A549 (cell line): ENCODE measurements around the gene SIDT2.

Experiments
- POLR2A ChIP-seq: IDR thresholded peaks from 2 replicates; pipeline ENCODE4 v1.6.1; 2012; ENCODE audit warnings: mild to moderate bottlenecking, low read length
- RAD21 ChIP-seq, 2 experiments: fragments of >200 bp in 1 of 2; sonication (Bioruptor Twin) in 1 of 2; formaldehyde crosslinking in 1 of 2; IDR thresholded peaks in 1 of 2; conservative IDR thresholded peaks in 1 of 2; 2 replicates in 1 of 2; 3 replicates in 1 of 2; pipeline ENCODE4 v1.6.1; 2012 to 2018; ENCODE audit warnings: inconsistent platforms in 1 of 2
- USF2 ChIP-seq: fragments of 450-650 bp; IDR thresholded peaks from 2 replicates; pipeline ENCODE4 v1.6.1; 2014; ENCODE audit warnings: antibody characterized with exemption
- TF ChIP-seq, protein P1 (sequence below): fragments of >200 bp; sonication (Bioruptor Twin); formaldehyde crosslinking; IDR thresholded peaks from 3 replicates; pipeline ENCODE4 v1.6.1; 2016
- TF ChIP-seq, protein P2 (sequence below): fragments of 200-600 bp; sonication (generic); IDR thresholded peaks from 2 replicates; pipeline ENCODE4 v1.6.1; 2016; ENCODE audit warnings: antibody characterized with exemption, mild to moderate bottlenecking, moderate library complexity
- TF ChIP-seq, protein P3 (sequence below): fragments of >200 bp; sonication (Bioruptor Twin); formaldehyde crosslinking; IDR thresholded peaks from 3 replicates; pipeline ENCODE4 v1.5.1; 2016

DNA sequence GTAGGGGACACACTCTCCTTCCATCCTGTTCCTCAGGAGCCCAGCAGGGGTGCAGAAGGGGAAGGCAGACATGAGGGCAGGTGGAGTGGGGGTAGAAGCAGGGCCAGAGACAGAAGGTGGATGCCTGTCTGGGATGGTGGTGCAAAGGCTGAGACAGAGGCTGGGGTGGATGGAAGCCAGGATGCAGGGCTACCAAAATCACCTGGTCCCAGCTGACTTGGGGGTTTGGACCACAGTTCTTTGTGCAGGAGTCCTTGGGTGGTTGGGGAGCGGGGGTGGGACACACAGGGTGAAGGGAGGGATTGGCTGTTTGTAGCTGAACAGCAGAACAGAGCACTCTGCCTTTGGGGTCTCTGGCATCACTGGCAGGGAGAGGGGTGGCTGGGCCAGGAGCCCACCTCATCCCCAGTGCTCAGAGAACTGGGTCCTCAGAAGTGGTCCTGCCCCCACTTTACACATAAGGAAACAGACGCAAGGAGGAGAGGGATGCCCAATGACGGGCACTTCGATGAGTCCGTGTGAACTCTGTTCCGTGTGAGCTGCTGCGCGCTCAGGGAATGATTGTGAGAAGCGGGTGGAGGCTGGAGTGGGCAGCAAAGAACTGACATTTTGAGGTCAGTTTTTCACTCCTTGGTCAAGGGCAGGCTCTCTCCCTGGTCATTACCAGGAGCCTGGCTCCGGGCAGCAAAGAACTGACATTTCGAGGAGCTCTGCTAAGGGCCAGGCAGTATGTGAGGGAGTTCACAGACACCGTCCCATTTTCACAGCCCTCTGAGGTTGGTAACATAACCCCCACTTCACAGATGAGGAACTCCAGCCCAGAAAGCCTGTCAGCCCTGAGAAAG, 22.5 kb downstream of the SIDT2 start:
- TF ChIP-seq, protein P1, sequence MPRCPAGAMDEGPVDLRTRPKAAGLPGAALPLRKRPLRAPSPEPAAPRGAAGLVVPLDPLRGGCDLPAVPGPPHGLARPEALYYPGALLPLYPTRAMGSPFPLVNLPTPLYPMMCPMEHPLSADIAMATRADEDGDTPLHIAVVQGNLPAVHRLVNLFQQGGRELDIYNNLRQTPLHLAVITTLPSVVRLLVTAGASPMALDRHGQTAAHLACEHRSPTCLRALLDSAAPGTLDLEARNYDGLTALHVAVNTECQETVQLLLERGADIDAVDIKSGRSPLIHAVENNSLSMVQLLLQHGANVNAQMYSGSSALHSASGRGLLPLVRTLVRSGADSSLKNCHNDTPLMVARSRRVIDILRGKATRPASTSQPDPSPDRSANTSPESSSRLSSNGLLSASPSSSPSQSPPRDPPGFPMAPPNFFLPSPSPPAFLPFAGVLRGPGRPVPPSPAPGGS: no peak
- TF ChIP-seq RAD21 (conservative IDR thresholded peaks at IDR 0.05 in 1 of 2, IDR thresholded peaks at IDR 0.05 in 1 of 2) (no peak), POLR2A (no peak), USF2 (no peak)
- TF ChIP-seq, protein P2, sequence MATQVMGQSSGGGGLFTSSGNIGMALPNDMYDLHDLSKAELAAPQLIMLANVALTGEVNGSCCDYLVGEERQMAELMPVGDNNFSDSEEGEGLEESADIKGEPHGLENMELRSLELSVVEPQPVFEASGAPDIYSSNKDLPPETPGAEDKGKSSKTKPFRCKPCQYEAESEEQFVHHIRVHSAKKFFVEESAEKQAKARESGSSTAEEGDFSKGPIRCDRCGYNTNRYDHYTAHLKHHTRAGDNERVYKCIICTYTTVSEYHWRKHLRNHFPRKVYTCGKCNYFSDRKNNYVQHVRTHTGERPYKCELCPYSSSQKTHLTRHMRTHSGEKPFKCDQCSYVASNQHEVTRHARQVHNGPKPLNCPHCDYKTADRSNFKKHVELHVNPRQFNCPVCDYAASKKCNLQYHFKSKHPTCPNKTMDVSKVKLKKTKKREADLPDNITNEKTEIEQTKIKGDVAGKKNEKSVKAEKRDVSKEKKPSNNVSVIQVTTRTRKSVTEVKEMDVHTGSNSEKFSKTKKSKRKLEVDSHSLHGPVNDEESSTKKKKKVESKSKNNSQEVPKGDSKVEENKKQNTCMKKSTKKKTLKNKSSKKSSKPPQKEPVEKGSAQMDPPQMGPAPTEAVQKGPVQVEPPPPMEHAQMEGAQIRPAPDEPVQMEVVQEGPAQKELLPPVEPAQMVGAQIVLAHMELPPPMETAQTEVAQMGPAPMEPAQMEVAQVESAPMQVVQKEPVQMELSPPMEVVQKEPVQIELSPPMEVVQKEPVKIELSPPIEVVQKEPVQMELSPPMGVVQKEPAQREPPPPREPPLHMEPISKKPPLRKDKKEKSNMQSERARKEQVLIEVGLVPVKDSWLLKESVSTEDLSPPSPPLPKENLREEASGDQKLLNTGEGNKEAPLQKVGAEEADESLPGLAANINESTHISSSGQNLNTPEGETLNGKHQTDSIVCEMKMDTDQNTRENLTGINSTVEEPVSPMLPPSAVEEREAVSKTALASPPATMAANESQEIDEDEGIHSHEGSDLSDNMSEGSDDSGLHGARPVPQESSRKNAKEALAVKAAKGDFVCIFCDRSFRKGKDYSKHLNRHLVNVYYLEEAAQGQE: no peak
- TF ChIP-seq, protein P3, sequence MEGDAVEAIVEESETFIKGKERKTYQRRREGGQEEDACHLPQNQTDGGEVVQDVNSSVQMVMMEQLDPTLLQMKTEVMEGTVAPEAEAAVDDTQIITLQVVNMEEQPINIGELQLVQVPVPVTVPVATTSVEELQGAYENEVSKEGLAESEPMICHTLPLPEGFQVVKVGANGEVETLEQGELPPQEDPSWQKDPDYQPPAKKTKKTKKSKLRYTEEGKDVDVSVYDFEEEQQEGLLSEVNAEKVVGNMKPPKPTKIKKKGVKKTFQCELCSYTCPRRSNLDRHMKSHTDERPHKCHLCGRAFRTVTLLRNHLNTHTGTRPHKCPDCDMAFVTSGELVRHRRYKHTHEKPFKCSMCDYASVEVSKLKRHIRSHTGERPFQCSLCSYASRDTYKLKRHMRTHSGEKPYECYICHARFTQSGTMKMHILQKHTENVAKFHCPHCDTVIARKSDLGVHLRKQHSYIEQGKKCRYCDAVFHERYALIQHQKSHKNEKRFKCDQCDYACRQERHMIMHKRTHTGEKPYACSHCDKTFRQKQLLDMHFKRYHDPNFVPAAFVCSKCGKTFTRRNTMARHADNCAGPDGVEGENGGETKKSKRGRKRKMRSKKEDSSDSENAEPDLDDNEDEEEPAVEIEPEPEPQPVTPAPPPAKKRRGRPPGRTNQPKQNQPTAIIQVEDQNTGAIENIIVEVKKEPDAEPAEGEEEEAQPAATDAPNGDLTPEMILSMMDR: no peak
